Measurements from ENCODE around the gene KBTBD2.

Gene KBTBD2

GRCh38 chr7:32935558-32935957 lies 44.0 kb upstream of the KBTBD2 start:
- no peak for ATAC-seq
- no peak for TF ChIP-seq PATZ1 (CRISPR knock-in tag; IDR thresholded peaks at IDR 0.05; ENCODE audit: borderline replicate concordance)
- TF ChIP-seq CSDC2 (CRISPR knock-in tag; IDR thresholded peaks at IDR 0.05), result no peak
- no peak for TF ChIP-seq POU6F1 (CRISPR knock-in tag; IDR thresholded peaks at IDR 0.05; ENCODE audit: borderline replicate concordance, low read depth)
- TF ChIP-seq ZC3H10 (CRISPR knock-in tag; IDR thresholded peaks at IDR 0.05), result no peak

- no peak for TF ChIP-seq ZFP3 (CRISPR knock-in tag; IDR thresholded peaks at IDR 0.05)
- no peak for TF ChIP-seq TOX (CRISPR knock-in tag; IDR thresholded peaks at IDR 0.05; ENCODE audit: borderline replicate concordance)
- no peak for TF ChIP-seq CREB5 (CRISPR knock-in tag; IDR thresholded peaks at IDR 0.05; ENCODE audit: low read depth)
- no peak for TF ChIP-seq OSR1 (CRISPR knock-in tag; IDR thresholded peaks at IDR 0.05)
- no peak for TF ChIP-seq ISL1 (CRISPR knock-in tag; IDR thresholded peaks at IDR 0.05)
- TF ChIP-seq ZC3H10 (CRISPR knock-in tag; IDR thresholded peaks at IDR 0.05), result no peak
- no peak for TF ChIP-seq ARNTL (CRISPR knock-in tag; IDR thresholded peaks at IDR 0.05; ENCODE audit: borderline replicate concordance, low read depth)
- no peak for TF ChIP-seq PPARA (CRISPR knock-in tag; IDR thresholded peaks at IDR 0.05; ENCODE audit: borderline replicate concordance)
- TF ChIP-seq RARB (CRISPR knock-in tag; IDR thresholded peaks at IDR 0.05), result no peak
- TF ChIP-seq CSDC2 (CRISPR knock-in tag; IDR thresholded peaks at IDR 0.05), result no peak
- no peak for TF ChIP-seq PATZ1 (CRISPR knock-in tag; IDR thresholded peaks at IDR 0.05; ENCODE audit: borderline replicate concordance)
- no peak for TF ChIP-seq ZNF565 (CRISPR knock-in tag; conservative IDR thresholded peaks at IDR 0.05; ENCODE audit: low read depth)
- no peak for TF ChIP-seq ZFP30 (CRISPR knock-in tag; IDR thresholded peaks at IDR 0.05)
- no peak for ATAC-seq
These were observed 38.8 kb upstream of the KBTBD2 start for GRCh38 chr7:32930378-32930777.

- TF ChIP-seq CSDC2 (CRISPR knock-in tag; IDR thresholded peaks at IDR 0.05), result no peak
- TF ChIP-seq CSRNP3 (CRISPR knock-in tag; IDR thresholded peaks at IDR 0.05), result no peak
- TF ChIP-seq PPARA (CRISPR knock-in tag; IDR thresholded peaks at IDR 0.05; ENCODE audit: borderline replicate concordance), result no peak
- TF ChIP-seq TCF4 (CRISPR knock-in tag; IDR thresholded peaks at IDR 0.05; ENCODE audit: borderline replicate concordance), result no peak
- TF ChIP-seq, protein P1, sequence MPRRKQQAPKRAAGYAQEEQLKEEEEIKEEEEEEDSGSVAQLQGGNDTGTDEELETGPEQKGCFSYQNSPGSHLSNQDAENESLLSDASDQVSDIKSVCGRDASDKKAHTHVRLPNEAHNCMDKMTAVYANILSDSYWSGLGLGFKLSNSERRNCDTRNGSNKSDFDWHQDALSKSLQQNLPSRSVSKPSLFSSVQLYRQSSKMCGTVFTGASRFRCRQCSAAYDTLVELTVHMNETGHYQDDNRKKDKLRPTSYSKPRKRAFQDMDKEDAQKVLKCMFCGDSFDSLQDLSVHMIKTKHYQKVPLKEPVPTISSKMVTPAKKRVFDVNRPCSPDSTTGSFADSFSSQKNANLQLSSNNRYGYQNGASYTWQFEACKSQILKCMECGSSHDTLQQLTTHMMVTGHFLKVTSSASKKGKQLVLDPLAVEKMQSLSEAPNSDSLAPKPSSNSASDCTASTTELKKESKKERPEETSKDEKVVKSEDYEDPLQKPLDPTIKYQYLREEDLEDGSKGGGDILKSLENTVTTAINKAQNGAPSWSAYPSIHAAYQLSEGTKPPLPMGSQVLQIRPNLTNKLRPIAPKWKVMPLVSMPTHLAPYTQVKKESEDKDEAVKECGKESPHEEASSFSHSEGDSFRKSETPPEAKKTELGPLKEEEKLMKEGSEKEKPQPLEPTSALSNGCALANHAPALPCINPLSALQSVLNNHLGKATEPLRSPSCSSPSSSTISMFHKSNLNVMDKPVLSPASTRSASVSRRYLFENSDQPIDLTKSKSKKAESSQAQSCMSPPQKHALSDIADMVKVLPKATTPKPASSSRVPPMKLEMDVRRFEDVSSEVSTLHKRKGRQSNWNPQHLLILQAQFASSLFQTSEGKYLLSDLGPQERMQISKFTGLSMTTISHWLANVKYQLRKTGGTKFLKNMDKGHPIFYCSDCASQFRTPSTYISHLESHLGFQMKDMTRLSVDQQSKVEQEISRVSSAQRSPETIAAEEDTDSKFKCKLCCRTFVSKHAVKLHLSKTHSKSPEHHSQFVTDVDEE (CRISPR knock-in tag; IDR thresholded peaks at IDR 0.05), result no peak
- ATAC-seq, result no peak
These were observed 38.0 kb upstream of the KBTBD2 start for GRCh38 chr7:32929430-32930143.
